SK-N-SH treated with all-trans-retinoic acid at 6 μM for 48 hours (cell line): Measurements from ENCODE around the gene KBTBD12.
"Not testable (repeated sequence)": the region's sequence is repeated elsewhere in the genome, so short reads cannot be mapped to it uniquely, and the experiment has no call there.

Source experiments
- ATAC-seq: fragments of 200-7000 bp; cut with Tn5 transposase; 3 replicates; pipeline ENCODE4 v1.9.1; 2020; ENCODE audit warnings: mild to moderate bottlenecking, moderate library complexity
- ARNTL ChIP-seq: fragments of 450-650 bp; formaldehyde crosslinking; IDR thresholded peaks from 2 replicates; pipeline ENCODE4 v1.5.0; 2020; ENCODE audit warnings: low read depth, mild to moderate bottlenecking, moderate library complexity, borderline replicate concordance
- BACH2 ChIP-seq: fragments of 250-450 bp; sonication (Bioruptor Pico); IDR thresholded peaks from 2 replicates; pipeline ENCODE4 v1.9.0; 2021; ENCODE audit warnings: mild to moderate bottlenecking, borderline replicate concordance
- CREB5 ChIP-seq: fragments of 250-450 bp; sonication (Bioruptor Pico); IDR thresholded peaks from 2 replicates; pipeline ENCODE4 v1.5.1; 2020; ENCODE audit warnings: low read depth, mild to moderate bottlenecking, moderate library complexity
- CSDC2 ChIP-seq: fragments of 250-450 bp; sonication (Bioruptor Pico); IDR thresholded peaks from 2 replicates; pipeline ENCODE4 v1.5.0; 2020; ENCODE audit warnings: mild to moderate bottlenecking, moderate library complexity
- CSRNP3 ChIP-seq: fragments of 250-450 bp; sonication (Bioruptor Pico); IDR thresholded peaks from 2 replicates; pipeline ENCODE4 v1.5.1; 2021; ENCODE audit warnings: mild to moderate bottlenecking, moderate library complexity
- ESRRG ChIP-seq: fragments of 250-450 bp; sonication (Bioruptor Pico); IDR thresholded peaks from 2 replicates; pipeline ENCODE4 v1.6.1; 2021; ENCODE audit warnings: mild to moderate bottlenecking
- ISL1 ChIP-seq: fragments of 250-450 bp; sonication (Bioruptor Pico); IDR thresholded peaks from 2 replicates; pipeline ENCODE4 v2.1.2; 2022; ENCODE audit warnings: mild to moderate bottlenecking, moderate library complexity
- OSR1 ChIP-seq: fragments of 250-450 bp; sonication (Bioruptor Pico); IDR thresholded peaks from 2 replicates; pipeline ENCODE4 v1.8.0; 2022; ENCODE audit warnings: moderate library complexity, mild to moderate bottlenecking, inconsistent platforms
- PPARA ChIP-seq: fragments of 250-450 bp; sonication (Bioruptor Pico); IDR thresholded peaks from 2 replicates; pipeline ENCODE4 v1.5.0; 2020; ENCODE audit warnings: mild to moderate bottlenecking, borderline replicate concordance
- RARB ChIP-seq: fragments of 250-450 bp; sonication (Bioruptor Pico); IDR thresholded peaks from 2 replicates; pipeline ENCODE4 v1.8.0; 2021; ENCODE audit warnings: mild to moderate bottlenecking, moderate library complexity
- TCF4 ChIP-seq: fragments of 250-450 bp; sonication (Bioruptor Pico); IDR thresholded peaks from 2 replicates; pipeline ENCODE4 v1.8.0; 2021; ENCODE audit warnings: mild to moderate bottlenecking, moderate library complexity, borderline replicate concordance
- TOX ChIP-seq: fragments of 250-450 bp; sonication (Bioruptor Pico); IDR thresholded peaks from 2 replicates; pipeline ENCODE4 v1.8.0; 2021; ENCODE audit warnings: mild to moderate bottlenecking, moderate library complexity, borderline replicate concordance
- ZC3H10 ChIP-seq: fragments of 250-450 bp; sonication (Bioruptor Pico); IDR thresholded peaks from 2 replicates; pipeline ENCODE4 v1.5.1; 2021; ENCODE audit warnings: mild to moderate bottlenecking, moderate library complexity
- ZFP3 ChIP-seq: fragments of 250-450 bp; sonication (Bioruptor Pico); IDR thresholded peaks from 2 replicates; pipeline ENCODE4 v1.5.0; 2020; ENCODE audit warnings: mild to moderate bottlenecking, moderate library complexity
- ZFP30 ChIP-seq: fragments of 450-650 bp; formaldehyde crosslinking; IDR thresholded peaks from 2 replicates; pipeline ENCODE4 v1.5.0; 2022; ENCODE audit warnings: mild to moderate bottlenecking, moderate library complexity
- ZNF565 ChIP-seq: fragments of 450-650 bp; formaldehyde crosslinking; conservative IDR thresholded peaks from 2 replicates; pipeline ENCODE4 v1.5.0; 2020; ENCODE audit warnings: low read depth, mild to moderate bottlenecking, moderate library complexity
- ZNF8 ChIP-seq: fragments of 450-650 bp; formaldehyde crosslinking; IDR thresholded peaks from 2 replicates; pipeline ENCODE4 v1.5.0; 2020; ENCODE audit warnings: mild to moderate bottlenecking, moderate library complexity
- TF ChIP-seq, protein P1 (sequence below): fragments of 250-450 bp; sonication (Bioruptor Pico); IDR thresholded peaks from 2 replicates; pipeline ENCODE4 v1.8.0; 2020; ENCODE audit warnings: mild to moderate bottlenecking, moderate library complexity, borderline replicate concordance
- TF ChIP-seq, protein P2 (sequence below): fragments of 250-450 bp; sonication (Bioruptor Pico); IDR thresholded peaks from 2 replicates; pipeline ENCODE4 v1.8.0; 2021; ENCODE audit warnings: low read depth, mild to moderate bottlenecking, moderate library complexity, borderline replicate concordance

KBTBD12 gene

GRCh38 chr3:127867412-127867811 is 47.6 kb upstream of the KBTBD12 start:
- TF ChIP-seq TCF4 (CRISPR knock-in tag) (no peak), ZFP3 (CRISPR knock-in tag) (no peak), ISL1 (no peak), ZC3H10 (CRISPR knock-in tag) (no peak), OSR1 (CRISPR knock-in tag) (no peak), CREB5 (CRISPR knock-in tag) (no peak), BACH2 (CRISPR knock-in tag) (no peak), CSDC2 (CRISPR knock-in tag) (no peak), ZNF8 (CRISPR knock-in tag) (no peak), ESRRG (CRISPR knock-in tag) (no peak), ARNTL (CRISPR knock-in tag) (no peak)
- TF ChIP-seq, protein P1, sequence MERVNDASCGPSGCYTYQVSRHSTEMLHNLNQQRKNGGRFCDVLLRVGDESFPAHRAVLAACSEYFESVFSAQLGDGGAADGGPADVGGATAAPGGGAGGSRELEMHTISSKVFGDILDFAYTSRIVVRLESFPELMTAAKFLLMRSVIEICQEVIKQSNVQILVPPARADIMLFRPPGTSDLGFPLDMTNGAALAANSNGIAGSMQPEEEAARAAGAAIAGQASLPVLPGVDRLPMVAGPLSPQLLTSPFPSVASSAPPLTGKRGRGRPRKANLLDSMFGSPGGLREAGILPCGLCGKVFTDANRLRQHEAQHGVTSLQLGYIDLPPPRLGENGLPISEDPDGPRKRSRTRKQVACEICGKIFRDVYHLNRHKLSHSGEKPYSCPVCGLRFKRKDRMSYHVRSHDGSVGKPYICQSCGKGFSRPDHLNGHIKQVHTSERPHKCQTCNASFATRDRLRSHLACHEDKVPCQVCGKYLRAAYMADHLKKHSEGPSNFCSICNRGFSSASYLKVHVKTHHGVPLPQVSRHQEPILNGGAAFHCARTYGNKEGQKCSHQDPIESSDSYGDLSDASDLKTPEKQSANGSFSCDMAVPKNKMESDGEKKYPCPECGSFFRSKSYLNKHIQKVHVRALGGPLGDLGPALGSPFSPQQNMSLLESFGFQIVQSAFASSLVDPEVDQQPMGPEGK (CRISPR knock-in tag) = no peak
- ATAC-seq = no peak

DNA sequence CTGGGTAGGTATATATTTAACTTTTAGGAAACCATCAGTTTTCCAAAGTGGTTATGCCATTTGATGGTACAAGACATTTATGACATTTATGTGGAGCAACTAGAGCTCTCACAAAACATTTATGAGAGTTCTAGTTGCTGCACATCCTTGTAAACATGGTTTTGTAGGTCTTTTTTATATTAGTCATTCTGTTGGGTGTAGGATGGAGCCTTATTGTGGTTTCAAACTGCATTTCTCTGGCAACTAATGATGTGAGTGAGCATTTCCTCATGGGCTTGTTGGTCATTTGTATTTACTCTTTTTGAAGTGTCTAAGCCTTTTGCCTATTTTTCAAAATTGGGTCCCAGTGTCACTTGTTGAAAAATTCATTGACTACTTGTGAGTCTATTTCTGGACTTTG is 47.0 kb upstream of the KBTBD12 start:
- no peak for ATAC-seq
- TF ChIP-seq ZNF8 (CRISPR knock-in tag) = no peak
- TF ChIP-seq ZFP3 (CRISPR knock-in tag) = no peak
- TF ChIP-seq, protein P2, sequence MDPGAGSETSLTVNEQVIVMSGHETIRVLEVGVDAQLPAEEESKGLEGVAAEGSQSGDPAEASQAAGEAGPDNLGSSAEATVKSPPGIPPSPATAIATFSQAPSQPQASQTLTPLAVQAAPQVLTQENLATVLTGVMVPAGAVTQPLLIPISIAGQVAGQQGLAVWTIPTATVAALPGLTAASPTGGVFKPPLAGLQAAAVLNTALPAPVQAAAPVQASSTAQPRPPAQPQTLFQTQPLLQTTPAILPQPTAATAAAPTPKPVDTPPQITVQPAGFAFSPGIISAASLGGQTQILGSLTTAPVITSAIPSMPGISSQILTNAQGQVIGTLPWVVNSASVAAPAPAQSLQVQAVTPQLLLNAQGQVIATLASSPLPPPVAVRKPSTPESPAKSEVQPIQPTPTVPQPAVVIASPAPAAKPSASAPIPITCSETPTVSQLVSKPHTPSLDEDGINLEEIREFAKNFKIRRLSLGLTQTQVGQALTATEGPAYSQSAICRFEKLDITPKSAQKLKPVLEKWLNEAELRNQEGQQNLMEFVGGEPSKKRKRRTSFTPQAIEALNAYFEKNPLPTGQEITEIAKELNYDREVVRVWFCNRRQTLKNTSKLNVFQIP (CRISPR knock-in tag) = no peak
- TF ChIP-seq ZC3H10 (CRISPR knock-in tag) = no peak
- TF ChIP-seq RARB = no peak
- TF ChIP-seq, protein P1 (CRISPR knock-in tag) = no peak
- TF ChIP-seq PPARA (CRISPR knock-in tag) = no peak
- no peak for TF ChIP-seq CSDC2 (CRISPR knock-in tag)
- no peak for TF ChIP-seq ESRRG (CRISPR knock-in tag)
- TF ChIP-seq ARNTL (CRISPR knock-in tag) = no peak
- no peak for TF ChIP-seq TOX (CRISPR knock-in tag)
- TF ChIP-seq CSRNP3 (CRISPR knock-in tag) = no peak
- TF ChIP-seq ZFP30 (CRISPR knock-in tag) = no peak

- ATAC-seq = no peak
Observed at GRCh38 chr3:127870156-127870555, 44.9 kb upstream of the KBTBD12 start.

GRCh38 chr3:127874097-127874496 is 40.9 kb upstream of the KBTBD12 start:
- not testable (repeated sequence) for ATAC-seq

More at GRCh38 chr3:127870156-127870555, 44.9 kb upstream of the KBTBD12 start:
- no peak for TF ChIP-seq ZFP3 (CRISPR knock-in tag)
- no peak for TF ChIP-seq ZNF565 (CRISPR knock-in tag)
- TF ChIP-seq OSR1 (CRISPR knock-in tag) = no peak
- TF ChIP-seq TCF4 (CRISPR knock-in tag) = no peak
